Measurements from ENCODE around the gene COMMD3.

GRCh38 chr10:22324893-22325271 lies 8.7 kb downstream of the COMMD3 start:
- TF ChIP-seq CTCF (IDR thresholded peaks at IDR 0.05) (no peak), POLR2A (IDR thresholded peaks at IDR 0.05) (no peak)

All from uterus (tissue), 2 donors.